ENCODE data around the gene IP6K3. TPM values are rescaled to one million over a fixed set of nuclear protein-coding genes. Genes with fewer than 3 reads are reported as not detected.

The IP6K3 gene
- total RNA-seq, 1 experiment from 2014 or later, result not detected

GRCh38 chr6:33725222-33725621 lies 21.5 kb downstream of the IP6K3 start:
- Histone ChIP-seq H3K27ac (ENCODE audit: low read depth, low read length, poor library complexity, severe bottlenecking) (no peak overlapping the region), H3K4me1 (ENCODE audit: insufficient read depth, low read length, poor library complexity, severe bottlenecking) (no peaks in the 10 kb centered on the region), H3K4me3 (ENCODE audit: low read depth, low read length, poor library complexity, severe bottlenecking) (no peak overlapping the region), H3K36me3 (ENCODE audit: insufficient read depth, low read length, poor library complexity, severe bottlenecking) (no peaks in the 10 kb centered on the region), H3K9me3 (ENCODE audit: low read depth, low read length, poor library complexity, severe bottlenecking) (no peaks in the 10 kb centered on the region), H3K27me3 (replicated peaks; ENCODE audit: insufficient read depth, low read depth, low read length, poor library complexity) (no peaks in the 10 kb centered on the region)
- TF ChIP-seq EZH2 (IDR thresholded peaks at IDR 0.05; ENCODE audit: borderline replicate concordance, low read depth, low read length, poor library complexity, severe bottlenecking) (no peak), CTCF (conservative IDR thresholded peaks at IDR 0.05; ENCODE audit: low read depth, low read length) (no peak)
- BruUV-seq (replicated peaks), result no TSS peak
- DNase-seq (ENCODE audit: low spot score), result no peak
- intact Hi-C loops (cut with micrococcal nuclease; ENCODE audit: unreplicated experiment), result no loop called here
- POLR2A ChIA-PET (ENCODE audit: low non-redundant PET), result no interaction called here
- CTCF ChIA-PET, result no interaction called here

- BruUV-seq (replicated peaks), result no TSS peak
- no peak overlapping the region for H3K27ac ChIP-seq (ENCODE audit: low read depth, low read length, poor library complexity, severe bottlenecking)
- H3K9me3 ChIP-seq (ENCODE audit: low read depth, low read length, poor library complexity, severe bottlenecking), result no peaks in the 10 kb centered on the region
- ChIA-PET CTCF (interaction anchor here (1.6 kb wide), 1 partner anchor 24 kb away, joined by 6 read pairs; no protein-coding TSS in a partner anchor), POLR2A (ENCODE audit: low non-redundant PET) (no interaction called here)
- no peak overlapping the region for H3K4me3 ChIP-seq (ENCODE audit: low read depth, low read length, poor library complexity, severe bottlenecking)
- H3K4me1 ChIP-seq (ENCODE audit: insufficient read depth, low read length, poor library complexity, severe bottlenecking), result no peaks in the 10 kb centered on the region
- DNase-seq (ENCODE audit: low spot score), result no peak
- no peaks in the 10 kb centered on the region for H3K27me3 ChIP-seq (replicated peaks; ENCODE audit: insufficient read depth, low read depth, low read length, poor library complexity)
- TF ChIP-seq CTCF (conservative IDR thresholded peaks at IDR 0.05; ENCODE audit: low read depth, low read length) (no peak), EZH2 (IDR thresholded peaks at IDR 0.05; ENCODE audit: borderline replicate concordance, low read depth, low read length, poor library complexity, severe bottlenecking) (no peak)
- no peaks in the 10 kb centered on the region for H3K36me3 ChIP-seq (ENCODE audit: insufficient read depth, low read length, poor library complexity, severe bottlenecking)
- intact Hi-C loops (cut with micrococcal nuclease; ENCODE audit: unreplicated experiment), result no loop called here
Measured at GRCh38 chr6:33724102-33725023, 22.3 kb downstream of the IP6K3 start.

- H3K4me1 ChIP-seq (ENCODE audit: insufficient read depth, low read length, poor library complexity, severe bottlenecking), result no peaks in the 10 kb centered on the region
- H3K9me3 ChIP-seq (ENCODE audit: low read depth, low read length, poor library complexity, severe bottlenecking), result no peaks in the 10 kb centered on the region
- DNase-seq (ENCODE audit: low spot score), result no peak
- POLR2A ChIA-PET (ENCODE audit: low non-redundant PET), result no interaction called here
- intact Hi-C loops (cut with micrococcal nuclease; ENCODE audit: unreplicated experiment), result no loop called here
- no TSS peak for BruUV-seq (replicated peaks)
- no peak overlapping the region for H3K27ac ChIP-seq (ENCODE audit: low read depth, low read length, poor library complexity, severe bottlenecking)
- H3K36me3 ChIP-seq (ENCODE audit: insufficient read depth, low read length, poor library complexity, severe bottlenecking), result no peaks in the 10 kb centered on the region
- TF ChIP-seq CTCF (conservative IDR thresholded peaks at IDR 0.05; ENCODE audit: low read depth, low read length), result no peak
- H3K27me3 ChIP-seq (replicated peaks; ENCODE audit: insufficient read depth, low read depth, low read length, poor library complexity), result no peaks in the 10 kb centered on the region
- no peak overlapping the region for H3K4me3 ChIP-seq (ENCODE audit: low read depth, low read length, poor library complexity, severe bottlenecking)
- CTCF ChIA-PET, result interaction anchor here (1.6 kb wide), 1 partner anchor 23 kb away, joined by 6 read pairs; no protein-coding TSS in a partner anchor
Measured at GRCh38 chr6:33723371-33724085, 23.2 kb downstream of the IP6K3 start.
